ENCODE data around the gene RCOR1. TPM values are rescaled to one million over a fixed set of nuclear protein-coding genes. Genes with fewer than 3 reads are reported as not detected.
"Not testable (repeated sequence)": the region's sequence is repeated elsewhere in the genome, so short reads cannot be mapped to it uniquely, and the experiment has no call there.

Gene RCOR1
- total RNA-seq, 2 donors from 2014 or later: 17.9 to 33.5 TPM

- DNase-seq; H3K9me3 ChIP-seq (ENCODE audit: control insufficient read depth, low read length, poor library complexity, severe bottlenecking); H3K27me3 Mint-ChIP-seq; H3K27ac Mint-ChIP-seq; H3K36me3 Mint-ChIP-seq (ENCODE audit: low read depth); ATAC-seq: not testable (repeated sequence)
- Mint-ChIP-seq H3K4me3 (peak overlapping the region; percentile 15), H3K4me1 (peaks cover 29% of the 10 kb centered on the region)
Measured at GRCh38 chr14:102639611-102640010, 47.2 kb downstream of the RCOR1 start.

DNA sequence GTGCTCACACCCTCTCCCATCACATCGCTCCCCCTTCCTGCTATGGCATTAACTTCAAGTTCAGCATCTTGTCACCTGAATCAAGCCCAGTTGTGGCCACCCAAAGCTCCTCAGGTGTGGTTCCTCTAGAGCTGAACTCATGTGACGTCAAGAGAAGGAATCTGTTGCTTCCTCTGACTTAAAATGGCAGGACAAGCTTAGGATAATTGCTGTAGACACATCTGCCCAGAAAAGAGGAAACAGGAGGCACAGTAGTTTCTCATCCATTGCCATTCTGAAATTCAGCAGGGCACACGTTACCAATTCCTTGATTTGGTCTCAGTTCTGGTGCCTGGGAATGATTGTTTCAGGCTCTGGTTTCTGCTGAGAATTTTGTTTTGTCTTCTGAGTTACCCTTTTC is 52.1 kb downstream of the RCOR1 start:
- Mint-ChIP-seq H3K4me3 (no peak overlapping the region), H3K27ac (no peak overlapping the region), H3K4me1 (peaks cover 55% of the 10 kb centered on the region), H3K36me3 (ENCODE audit: low read depth) (peaks cover 3% of the 10 kb centered on the region), H3K27me3 (no peaks in the 10 kb centered on the region)
- DNase-seq (no peak), ATAC-seq (no peak)
- H3K9me3 ChIP-seq (ENCODE audit: control insufficient read depth, low read length, poor library complexity, severe bottlenecking): no peaks in the 10 kb centered on the region

- no peaks in the 10 kb centered on the region for H3K9me3 ChIP-seq (ENCODE audit: control insufficient read depth, low read length, poor library complexity, severe bottlenecking)
- DNase-seq (no peak), ATAC-seq (peak; percentile 21)
- H3K27ac Mint-ChIP-seq: peak overlapping the region; percentile 79
- peaks cover 61% of the 10 kb centered on the region for H3K4me1 Mint-ChIP-seq
- H3K36me3 Mint-ChIP-seq (ENCODE audit: low read depth): peaks cover 3% of the 10 kb centered on the region
- peak overlapping the region; percentile 65 for H3K4me3 Mint-ChIP-seq
- no peaks in the 10 kb centered on the region for H3K27me3 Mint-ChIP-seq
Measured at GRCh38 chr14:102645746-102646440, 53.4 kb downstream of the RCOR1 start.

- H3K4me1 Mint-ChIP-seq: peaks cover 61% of the 10 kb centered on the region
- peaks cover 3% of the 10 kb centered on the region for H3K36me3 Mint-ChIP-seq (ENCODE audit: low read depth)
- DNase-seq (no peak), ATAC-seq (no peak)
- H3K27me3 Mint-ChIP-seq: no peaks in the 10 kb centered on the region
- H3K27ac Mint-ChIP-seq: peak overlapping the region; percentile 79
- no peaks in the 10 kb centered on the region for H3K9me3 ChIP-seq (ENCODE audit: control insufficient read depth, low read length, poor library complexity, severe bottlenecking)
- no peak overlapping the region for H3K4me3 Mint-ChIP-seq
Measured at GRCh38 chr14:102646615-102647014, 54.2 kb downstream of the RCOR1 start.

DNA sequence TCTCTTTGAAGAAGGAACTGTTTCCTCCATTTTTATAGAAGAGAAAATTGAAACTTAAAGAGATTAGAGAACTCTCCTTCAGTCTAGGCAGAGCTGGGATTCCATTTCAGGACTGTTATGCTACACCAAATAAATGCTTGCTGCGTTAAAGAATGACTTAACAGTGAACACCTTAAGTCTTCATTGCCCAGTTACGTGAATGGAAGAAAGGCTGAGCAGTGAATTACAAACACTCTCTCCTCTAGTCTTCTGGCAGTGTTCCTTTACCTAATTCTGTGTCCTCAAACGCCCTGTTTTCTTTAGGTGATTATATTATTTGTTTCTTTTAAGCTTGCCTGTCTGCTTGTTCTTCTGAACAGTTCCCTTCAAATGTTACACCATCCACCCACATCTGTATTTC is 59.7 kb downstream of the RCOR1 start:
- no peaks in the 10 kb centered on the region for H3K27me3 Mint-ChIP-seq
- peaks cover 3% of the 10 kb centered on the region for H3K36me3 Mint-ChIP-seq (ENCODE audit: low read depth)
- H3K9me3 ChIP-seq (ENCODE audit: control insufficient read depth, low read length, poor library complexity, severe bottlenecking): no peaks in the 10 kb centered on the region
- ATAC-seq (no peak), DNase-seq (no peak)
- peaks cover 18% of the 10 kb centered on the region for H3K4me1 Mint-ChIP-seq
- H3K27ac Mint-ChIP-seq: no peak overlapping the region
- H3K4me3 Mint-ChIP-seq: no peak overlapping the region

DNA sequence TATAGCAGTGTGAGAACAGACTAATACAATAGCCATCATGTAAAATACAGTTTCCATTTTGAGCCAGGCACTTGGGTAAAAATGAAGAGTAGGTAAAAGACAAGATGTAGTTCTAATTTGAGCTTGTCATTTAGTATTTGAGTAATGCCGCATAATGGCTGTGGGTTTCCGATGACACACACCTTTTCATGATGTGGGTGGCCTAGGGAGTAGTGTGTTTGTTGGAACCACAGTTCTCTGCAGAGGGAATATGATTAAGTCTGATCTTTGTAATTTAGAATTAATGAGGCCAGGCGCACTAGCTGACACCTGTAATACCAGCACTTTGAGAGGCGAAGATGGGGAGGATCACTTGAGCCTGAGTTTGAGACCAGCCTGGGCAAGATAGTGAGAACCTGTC is 61.8 kb downstream of the RCOR1 start:
- no peak overlapping the region for H3K4me3 Mint-ChIP-seq
- H3K4me1 Mint-ChIP-seq: peaks cover 19% of the 10 kb centered on the region
- H3K36me3 Mint-ChIP-seq (ENCODE audit: low read depth): no peaks in the 10 kb centered on the region
- H3K9me3 ChIP-seq (ENCODE audit: control insufficient read depth, low read length, poor library complexity, severe bottlenecking): no peaks in the 10 kb centered on the region
- DNase-seq (no peak), ATAC-seq (peak; percentile 21)
- no peaks in the 10 kb centered on the region for H3K27me3 Mint-ChIP-seq
- H3K27ac Mint-ChIP-seq: no peak overlapping the region

DNA sequence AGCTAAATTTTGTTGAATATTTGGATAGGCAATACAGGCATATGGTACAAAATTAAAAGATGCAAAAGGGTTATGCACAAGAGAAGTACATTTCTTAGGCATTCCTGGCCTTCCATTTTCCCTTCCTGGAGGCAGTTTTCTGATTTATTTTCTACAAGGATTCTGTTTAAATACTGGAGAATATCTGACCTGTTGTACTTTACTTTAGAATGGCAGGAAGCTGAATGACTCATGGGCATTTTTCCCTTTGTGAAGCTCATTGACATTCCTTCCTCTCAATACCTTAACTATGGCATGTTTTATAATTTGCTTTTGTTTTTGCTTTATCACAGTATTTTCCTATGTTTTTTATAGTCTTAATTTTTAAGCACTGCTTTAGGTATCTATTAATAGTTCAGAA is 62.7 kb downstream of the RCOR1 start:
- H3K27me3 Mint-ChIP-seq: no peaks in the 10 kb centered on the region
- ATAC-seq: no peak
- H3K36me3 Mint-ChIP-seq (ENCODE audit: low read depth): no peaks in the 10 kb centered on the region
- peaks cover 20% of the 10 kb centered on the region for H3K4me1 Mint-ChIP-seq
- no peak overlapping the region for H3K27ac Mint-ChIP-seq
- H3K4me3 Mint-ChIP-seq: no peak overlapping the region
- H3K9me3 ChIP-seq (ENCODE audit: control insufficient read depth, low read length, poor library complexity, severe bottlenecking): no peaks in the 10 kb centered on the region
- no peak for DNase-seq

- no peak for DNase-seq
- no peaks in the 10 kb centered on the region for H3K36me3 Mint-ChIP-seq (ENCODE audit: low read depth)
- ATAC-seq: no peak
- no peaks in the 10 kb centered on the region for H3K27me3 Mint-ChIP-seq
- H3K9me3 ChIP-seq (ENCODE audit: control insufficient read depth, low read length, poor library complexity, severe bottlenecking): no peaks in the 10 kb centered on the region
- H3K4me3 Mint-ChIP-seq: no peak overlapping the region
- peaks cover 24% of the 10 kb centered on the region for H3K4me1 Mint-ChIP-seq
- no peak overlapping the region for H3K27ac Mint-ChIP-seq
Measured at GRCh38 chr14:102659797-102660196, 67.3 kb downstream of the RCOR1 start.

DNA sequence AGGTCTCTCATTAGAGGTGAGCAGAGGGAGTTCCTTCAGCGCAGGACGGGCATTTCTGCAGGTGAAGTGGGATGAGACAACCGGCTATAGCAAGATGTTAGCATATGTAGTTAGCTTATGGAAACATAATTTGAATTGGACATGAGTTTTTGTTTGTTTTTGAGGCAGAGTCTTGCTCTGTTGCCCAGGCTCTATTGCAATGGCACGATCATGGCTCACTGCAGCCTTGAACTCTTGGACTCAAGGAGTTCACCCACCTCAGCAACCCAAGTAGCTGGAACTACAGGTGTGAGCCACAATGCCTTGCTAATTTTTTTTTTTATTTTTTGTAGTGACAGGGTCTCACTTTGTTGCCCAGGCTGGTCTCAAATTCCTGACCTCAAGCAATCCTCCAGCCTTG is 69.2 kb downstream of the RCOR1 start:
- ATAC-seq: no peak
- no peaks in the 10 kb centered on the region for H3K9me3 ChIP-seq (ENCODE audit: control insufficient read depth, low read length, poor library complexity, severe bottlenecking)
- Mint-ChIP-seq H3K27ac (no peak overlapping the region), H3K36me3 (ENCODE audit: low read depth) (no peaks in the 10 kb centered on the region), H3K4me1 (peaks cover 28% of the 10 kb centered on the region), H3K4me3 (no peak overlapping the region), H3K27me3 (no peaks in the 10 kb centered on the region)
- DNase-seq: no peak

- DNase-seq (no peak), ATAC-seq (no peak)
- Mint-ChIP-seq H3K27me3 (no peaks in the 10 kb centered on the region), H3K27ac (peak overlapping the region; percentile 55), H3K4me3 (no peak overlapping the region), H3K4me1 (peaks cover 31% of the 10 kb centered on the region), H3K36me3 (ENCODE audit: low read depth) (no peaks in the 10 kb centered on the region)
- no peaks in the 10 kb centered on the region for H3K9me3 ChIP-seq (ENCODE audit: control insufficient read depth, low read length, poor library complexity, severe bottlenecking)
Measured at GRCh38 chr14:102662636-102663430, 70.4 kb downstream of the RCOR1 start.

DNA sequence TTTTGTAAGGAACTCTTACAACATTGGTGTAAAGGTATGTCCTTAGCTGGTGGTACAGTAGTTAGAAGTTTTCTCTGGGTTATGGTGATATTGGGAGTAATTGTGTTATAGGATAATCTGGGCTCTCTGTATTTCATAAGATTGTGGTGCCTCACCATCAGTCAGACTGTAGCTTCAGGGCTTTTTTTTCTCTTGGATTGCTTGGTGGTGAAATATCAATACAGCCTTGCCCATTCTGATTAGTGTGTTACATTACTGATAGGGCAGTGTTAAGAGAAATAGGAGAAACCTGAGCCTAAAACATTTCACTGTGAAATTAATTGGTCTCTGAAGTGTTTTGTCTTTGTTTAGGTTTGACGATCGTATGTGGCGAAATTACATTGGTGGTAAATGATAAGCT is 71.0 kb downstream of the RCOR1 start:
- H3K4me1 Mint-ChIP-seq: peaks cover 28% of the 10 kb centered on the region
- H3K36me3 Mint-ChIP-seq (ENCODE audit: low read depth): no peaks in the 10 kb centered on the region
- H3K9me3 ChIP-seq (ENCODE audit: control insufficient read depth, low read length, poor library complexity, severe bottlenecking): no peaks in the 10 kb centered on the region
- peak overlapping the region; percentile 55 for H3K27ac Mint-ChIP-seq
- H3K27me3 Mint-ChIP-seq: no peaks in the 10 kb centered on the region
- ATAC-seq: no peak
- no peak overlapping the region for H3K4me3 Mint-ChIP-seq
- no peak for DNase-seq

GRCh38 chr14:102665621-102666020 is 73.2 kb downstream of the RCOR1 start:
- Mint-ChIP-seq H3K27ac (no peak overlapping the region), H3K36me3 (ENCODE audit: low read depth) (no peaks in the 10 kb centered on the region), H3K27me3 (no peaks in the 10 kb centered on the region), H3K4me3 (no peak overlapping the region), H3K4me1 (peaks cover 19% of the 10 kb centered on the region)
- no peak for DNase-seq
- ATAC-seq: no peak
- no peaks in the 10 kb centered on the region for H3K9me3 ChIP-seq (ENCODE audit: control insufficient read depth, low read length, poor library complexity, severe bottlenecking)

- H3K9me3 ChIP-seq (ENCODE audit: control insufficient read depth, low read length, poor library complexity, severe bottlenecking): no peaks in the 10 kb centered on the region
- no peaks in the 10 kb centered on the region for H3K36me3 Mint-ChIP-seq (ENCODE audit: low read depth)
Measured at GRCh38 chr14:102666635-102667034, 74.2 kb downstream of the RCOR1 start.

GRCh38 chr14:102667703-102668102 is 75.3 kb downstream of the RCOR1 start:
- ATAC-seq (no peak), DNase-seq (no peak)
- H3K27ac Mint-ChIP-seq: no peak overlapping the region
- H3K9me3 ChIP-seq (ENCODE audit: control insufficient read depth, low read length, poor library complexity, severe bottlenecking): no peaks in the 10 kb centered on the region
- no peaks in the 10 kb centered on the region for H3K36me3 Mint-ChIP-seq (ENCODE audit: low read depth)
- peaks cover 17% of the 10 kb centered on the region for H3K4me1 Mint-ChIP-seq
- no peak overlapping the region for H3K4me3 Mint-ChIP-seq
- no peaks in the 10 kb centered on the region for H3K27me3 Mint-ChIP-seq

More at GRCh38 chr14:102666635-102667034, 74.2 kb downstream of the RCOR1 start:
- no peak for DNase-seq
- no peak for ATAC-seq
- Mint-ChIP-seq H3K4me1 (peaks cover 20% of the 10 kb centered on the region), H3K4me3 (no peak overlapping the region), H3K27ac (no peak overlapping the region), H3K27me3 (no peaks in the 10 kb centered on the region)
